HG03196 (cell line): ENCODE data around the gene FAM227B.
"Not testable (repeated sequence)": the region's sequence is repeated elsewhere in the genome, so short reads cannot be mapped to it uniquely, and the experiment has no call there.

Experiments used
- ATAC-seq: cut with Tn5 transposase; IDR thresholded peaks from one replicate; pipeline ENCODE4 v1.9.1; 2021; ENCODE audit not compliant: unreplicated experiment

Gene FAM227B

GRCh38 chr15:49495993-49496753 is 124.4 kb downstream of the FAM227B start:
- no peak for ATAC-seq

- no peak for ATAC-seq
Observed at GRCh38 chr15:49494842-49495241, 125.8 kb downstream of the FAM227B start.

GRCh38 chr15:49492830-49493229 is 127.8 kb downstream of the FAM227B start:
- ATAC-seq = no peak

DNA sequence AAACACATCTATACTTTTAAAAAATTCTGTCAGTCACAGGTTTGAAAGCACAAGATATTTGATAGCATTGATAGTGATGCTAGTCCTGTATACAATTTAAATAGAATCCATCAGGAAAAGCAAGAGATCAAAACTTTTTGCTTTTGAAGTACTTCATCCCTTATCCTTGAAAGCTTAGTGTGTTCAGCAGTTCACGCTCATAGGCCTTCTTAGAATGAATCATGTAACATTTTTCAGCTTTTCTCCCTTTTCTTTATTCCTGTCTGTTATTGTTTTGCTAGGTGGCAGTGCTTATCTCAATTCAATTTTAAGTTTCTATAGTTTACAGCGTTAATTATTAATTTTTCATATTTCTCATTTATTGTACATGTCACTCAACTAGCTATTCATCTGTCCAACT is 128.5 kb downstream of the FAM227B start:
- no peak for ATAC-seq

- ATAC-seq = no peak
Observed at GRCh38 chr15:49490966-49491365, 129.7 kb downstream of the FAM227B start.

- not testable (repeated sequence) for ATAC-seq
Observed at GRCh38 chr15:49485401-49485800, 135.2 kb downstream of the FAM227B start.

- ATAC-seq = not testable (repeated sequence)
Observed at GRCh38 chr15:49478982-49479381, 141.6 kb downstream of the FAM227B start.

- ATAC-seq = not testable (repeated sequence)
Observed at GRCh38 chr15:49478021-49478420, 142.6 kb downstream of the FAM227B start.

DNA sequence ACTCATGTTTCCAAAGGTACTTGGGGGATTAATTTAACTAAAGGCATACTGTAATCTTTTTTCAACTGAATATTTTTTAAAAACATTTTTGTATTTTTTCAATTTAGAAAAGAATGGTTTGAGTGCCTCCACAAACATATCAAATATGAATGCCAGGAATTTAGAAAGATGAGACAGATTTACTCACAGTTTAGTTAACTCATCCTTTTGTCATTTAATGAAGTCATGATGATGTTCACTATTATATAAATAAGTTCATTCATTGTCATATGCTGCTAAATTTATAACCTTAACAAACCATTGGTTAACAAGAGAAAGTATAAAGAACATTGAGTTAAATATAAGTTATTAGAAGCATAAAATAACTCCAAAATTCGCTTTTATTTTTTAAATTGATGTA is 147.6 kb downstream of the FAM227B start:
- ATAC-seq = no peak

GRCh38 chr15:49472338-49472737 is 148.3 kb downstream of the FAM227B start:
- no peak for ATAC-seq

- peak; percentile 55 for ATAC-seq
Observed at GRCh38 chr15:49471733-49472132, 148.9 kb downstream of the FAM227B start.

- ATAC-seq = not testable (repeated sequence)
Observed at GRCh38 chr15:49471248-49471647, 149.4 kb downstream of the FAM227B start.

DNA sequence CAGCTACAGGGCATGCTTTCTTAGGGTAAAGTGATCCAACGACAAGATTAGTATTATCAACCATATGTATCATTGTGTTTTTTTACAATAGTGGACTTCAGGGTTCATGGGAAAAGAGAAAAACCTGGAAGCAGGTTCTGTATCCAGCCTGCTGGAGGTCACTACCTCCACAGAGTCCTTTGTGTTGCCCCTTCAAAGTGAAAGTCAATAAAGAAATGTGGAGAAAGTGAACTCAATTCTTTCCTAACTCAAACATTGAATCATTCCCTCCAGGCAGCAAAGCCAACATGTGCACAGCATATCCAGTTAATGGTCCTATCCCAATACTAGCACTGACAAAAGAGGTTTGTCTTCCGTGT is 152.2 kb downstream of the FAM227B start:
- ATAC-seq = no peak

DNA sequence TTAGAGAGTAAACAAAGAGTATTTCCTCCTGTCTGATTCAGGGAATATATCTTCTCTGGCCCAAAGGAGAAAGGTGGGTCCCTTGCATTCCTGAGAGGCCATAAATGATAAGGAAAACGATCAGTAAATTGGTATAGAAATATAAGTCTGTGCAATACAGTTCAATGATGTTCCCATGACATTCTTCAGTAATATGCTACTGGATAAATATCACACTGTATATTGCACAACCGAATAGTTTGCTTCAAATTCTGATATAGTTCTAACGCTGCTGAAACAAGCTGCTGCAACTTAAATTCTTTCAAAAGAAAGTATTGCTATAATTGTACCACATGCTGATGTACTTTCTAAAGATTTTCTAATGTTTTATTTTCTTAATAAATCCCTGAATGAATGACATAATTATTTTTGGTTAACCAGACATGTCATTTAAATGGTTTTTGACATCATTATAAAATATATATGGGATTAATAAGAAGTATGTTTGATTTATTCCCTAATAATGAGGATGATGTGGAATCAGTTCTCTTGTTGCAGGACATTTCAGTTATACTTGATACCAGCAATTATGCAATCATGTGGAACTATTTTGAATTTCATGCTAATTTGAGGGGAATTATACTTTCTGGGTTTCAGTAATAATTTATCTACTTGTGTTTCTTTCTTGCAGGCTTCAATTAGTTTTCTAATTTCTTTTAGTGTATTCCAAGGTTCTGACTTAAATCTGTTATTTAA is 152.7 kb downstream of the FAM227B start:
- no peak for ATAC-seq

DNA sequence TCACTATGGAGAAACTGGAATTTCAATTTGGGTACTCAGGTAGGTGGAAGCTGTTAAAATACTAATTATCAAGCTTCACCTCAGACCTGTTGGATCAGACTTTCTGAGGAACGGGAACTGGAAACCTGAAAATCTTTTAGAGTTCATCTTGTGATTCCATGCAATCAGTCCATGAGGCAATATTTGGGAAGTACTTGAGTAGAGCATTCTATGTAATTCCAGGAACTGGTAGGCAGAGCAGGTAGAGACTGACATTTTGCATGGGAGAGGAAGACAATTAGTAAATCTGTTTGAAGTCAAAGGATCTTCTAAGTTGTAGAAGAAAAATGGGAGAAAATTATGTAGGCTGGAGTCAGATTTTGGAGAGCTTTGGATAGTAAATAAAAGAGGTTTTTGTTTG is 154.5 kb downstream of the FAM227B start:
- no peak for ATAC-seq

GRCh38 chr15:49464522-49464921 is 156.1 kb downstream of the FAM227B start:
- ATAC-seq = no peak

- no peak for ATAC-seq
Observed at GRCh38 chr15:49462232-49462844, 158.3 kb downstream of the FAM227B start.

GRCh38 chr15:49460411-49460941 is 160.1 kb downstream of the FAM227B start:
- no peak for ATAC-seq

DNA sequence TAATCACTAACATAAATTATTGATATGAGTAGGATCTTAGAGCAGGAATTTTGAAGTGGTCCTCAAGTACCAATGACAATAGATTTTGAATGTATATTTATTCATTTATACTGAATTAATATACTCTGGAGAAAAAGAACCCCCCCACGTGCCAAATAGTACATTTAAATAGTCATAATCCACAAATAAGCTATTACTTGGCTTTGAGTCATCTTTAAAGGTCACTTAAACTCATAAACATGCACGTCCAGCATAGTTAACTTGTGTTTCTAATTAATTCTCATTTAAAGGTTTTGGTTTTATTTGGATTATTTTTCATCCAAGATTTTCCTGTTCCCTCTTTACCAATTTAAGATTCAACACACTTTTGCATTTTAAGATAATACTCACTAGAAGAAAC is 162.5 kb downstream of the FAM227B start:
- no peak for ATAC-seq

GRCh38 chr15:49456166-49456565 is 164.5 kb downstream of the FAM227B start:
- no peak for ATAC-seq

GRCh38 chr15:49452595-49452994 is 168.0 kb downstream of the FAM227B start:
- no peak for ATAC-seq

- ATAC-seq = no peak
Observed at GRCh38 chr15:49441816-49442215, 178.8 kb downstream of the FAM227B start.
